ENCODE results near the gene CD2AP.
"Not testable (repeated sequence)": the region's sequence is repeated elsewhere in the genome, so short reads cannot be mapped to it uniquely, and the experiment has no call there.

Gene CD2AP

GRCh38 chr6:47621838-47622449 is 144.4 kb downstream of the CD2AP start:
- no peak for DNase-seq (ENCODE audit: low read depth)
- H3K4me3 ChIP-seq (ENCODE audit: low read depth, low read length), result no peak overlapping the region

GRCh38 chr6:47626782-47627181 is 149.2 kb downstream of the CD2AP start:
- no peak for DNase-seq (ENCODE audit: low read depth)
- no peak overlapping the region for H3K4me3 ChIP-seq (ENCODE audit: low read depth, low read length)

- H3K4me3 ChIP-seq (ENCODE audit: low read depth, low read length), result no peak overlapping the region
- no peak for DNase-seq (ENCODE audit: low read depth)
Observed at GRCh38 chr6:47628448-47629272, 151.1 kb downstream of the CD2AP start.

GRCh38 chr6:47629954-47630353 is 152.4 kb downstream of the CD2AP start:
- DNase-seq (ENCODE audit: low read depth), result no peak
- H3K4me3 ChIP-seq (ENCODE audit: low read depth, low read length), result no peak overlapping the region

- no peak overlapping the region for H3K4me3 ChIP-seq (ENCODE audit: low read depth, low read length)
- DNase-seq (ENCODE audit: low read depth), result no peak
Observed at GRCh38 chr6:47630587-47630986, 153.0 kb downstream of the CD2AP start.

- DNase-seq (ENCODE audit: low read depth), result no peak
- H3K4me3 ChIP-seq (ENCODE audit: low read depth, low read length), result no peak overlapping the region
Observed at GRCh38 chr6:47631269-47631772, 153.7 kb downstream of the CD2AP start.

GRCh38 chr6:47631797-47632196 is 154.2 kb downstream of the CD2AP start:
- no peak for DNase-seq (ENCODE audit: low read depth)
- no peak overlapping the region for H3K4me3 ChIP-seq (ENCODE audit: low read depth, low read length)

- DNase-seq (ENCODE audit: low read depth), result no peak
- no peak overlapping the region for H3K4me3 ChIP-seq (ENCODE audit: low read depth, low read length)
Observed at GRCh38 chr6:47633141-47633540, 155.6 kb downstream of the CD2AP start.

- no peak for DNase-seq (ENCODE audit: low read depth)
- no peak overlapping the region for H3K4me3 ChIP-seq (ENCODE audit: low read depth, low read length)
Observed at GRCh38 chr6:47634210-47635047, 156.8 kb downstream of the CD2AP start.

GRCh38 chr6:47646689-47647088 is 169.1 kb downstream of the CD2AP start:
- DNase-seq (ENCODE audit: low read depth), result no peak

GRCh38 chr6:47647188-47647587 is 169.6 kb downstream of the CD2AP start:
- no peak overlapping the region for H3K4me3 ChIP-seq (ENCODE audit: low read depth, low read length)
- no peak for DNase-seq (ENCODE audit: low read depth)

More at GRCh38 chr6:47646689-47647088, 169.1 kb downstream of the CD2AP start:
- no peak overlapping the region for H3K4me3 ChIP-seq (ENCODE audit: low read depth, low read length)

GRCh38 chr6:47647626-47648025 is 170.0 kb downstream of the CD2AP start:
- not testable (repeated sequence) for DNase-seq (ENCODE audit: low read depth); H3K4me3 ChIP-seq (ENCODE audit: low read depth, low read length)

GRCh38 chr6:47648031-47648430 is 170.4 kb downstream of the CD2AP start:
- no peak for DNase-seq (ENCODE audit: low read depth)
- no peak overlapping the region for H3K4me3 ChIP-seq (ENCODE audit: low read depth, low read length)

- DNase-seq (ENCODE audit: low read depth), result no peak
Observed at GRCh38 chr6:47650553-47651432, 173.2 kb downstream of the CD2AP start.

GRCh38 chr6:47651505-47651944 is 173.9 kb downstream of the CD2AP start:
- H3K4me3 ChIP-seq (ENCODE audit: low read depth, low read length), result no peak overlapping the region
- no peak for DNase-seq (ENCODE audit: low read depth)

More at GRCh38 chr6:47650553-47651432, 173.2 kb downstream of the CD2AP start:
- H3K4me3 ChIP-seq (ENCODE audit: low read depth, low read length), result no peak overlapping the region

GRCh38 chr6:47653706-47654105 is 176.1 kb downstream of the CD2AP start:
- no peak overlapping the region for H3K4me3 ChIP-seq (ENCODE audit: low read depth, low read length)
- no peak for DNase-seq (ENCODE audit: low read depth)

- DNase-seq (ENCODE audit: low read depth), result no peak
- H3K4me3 ChIP-seq (ENCODE audit: low read depth, low read length), result no peak overlapping the region
Observed at GRCh38 chr6:47654255-47654654, 176.7 kb downstream of the CD2AP start.

GRCh38 chr6:47655719-47656595 is 178.4 kb downstream of the CD2AP start:
- DNase-seq (ENCODE audit: low read depth), result no peak
- no peak overlapping the region for H3K4me3 ChIP-seq (ENCODE audit: low read depth, low read length)
